Lower leg skin (tissue), 4 donors: ENCODE results near the gene HECTD4. TPM values are rescaled to one million over a fixed set of nuclear protein-coding genes. Genes with fewer than 3 reads are reported as not detected.

Source experiments
- DNase-seq, 2 donors: peaks; one replicate each; pipeline ENCODE4 v3.0.0-alpha.2; 2019; ENCODE audit warnings: low spot score in 2 of 2
- H3K4me3 ChIP-seq: fragments of 200-600 bp; sonication (generic); 2 replicates; pipeline ENCODE4 v1.5.1; 2017; ENCODE audit warnings: mild to moderate bottlenecking, low read depth; ENCODE audit not compliant: poor library complexity, severe bottlenecking
- POLR2A ChIP-seq, 2 donors: fragments of 450-650 bp; IDR thresholded peaks; one replicate each; pipeline ENCODE4 v1.6.1; 2016 to 2017; ENCODE audit warnings: antibody characterized with exemption in 2 of 2, mild to moderate bottlenecking in 1 of 2, moderate library complexity in 1 of 2
- WGBS, 2 donors: methylation state at CpG; one replicate each; pipeline ENCODE4 v1.1.5; 2018; 5-methylcytosine and 5-hydroxymethylcytosine counted together
- intact Hi-C: fragments of 100-400 bp; cut with DNase I; formaldehyde crosslinking; loops from one replicate; pipeline ENCODE4 v1.15.0; 2023; ENCODE audit warnings: low total_unique reads
- total RNA-seq, 4 donors: library from RNA; depleted of rRNA; stranded (reverse); fragments of >200 nt; gene quantifications; one replicate each; pipeline ENCODE4 v1.1.0, GENCODE V29; 2016
- TF ChIP-seq, protein P1 (sequence below), 3 donors: fragments of 450-650 bp; IDR thresholded peaks; one replicate each; pipeline ENCODE4 v1.5.1; 2016; ENCODE audit warnings: antibody characterized with exemption in 3 of 3, mild to moderate bottlenecking in 3 of 3, moderate library complexity in 2 of 3

Gene HECTD4
- total RNA-seq, 4 donors from 2014 or later: 33.2 to 70.6 (median 35.5) TPM

DNA sequence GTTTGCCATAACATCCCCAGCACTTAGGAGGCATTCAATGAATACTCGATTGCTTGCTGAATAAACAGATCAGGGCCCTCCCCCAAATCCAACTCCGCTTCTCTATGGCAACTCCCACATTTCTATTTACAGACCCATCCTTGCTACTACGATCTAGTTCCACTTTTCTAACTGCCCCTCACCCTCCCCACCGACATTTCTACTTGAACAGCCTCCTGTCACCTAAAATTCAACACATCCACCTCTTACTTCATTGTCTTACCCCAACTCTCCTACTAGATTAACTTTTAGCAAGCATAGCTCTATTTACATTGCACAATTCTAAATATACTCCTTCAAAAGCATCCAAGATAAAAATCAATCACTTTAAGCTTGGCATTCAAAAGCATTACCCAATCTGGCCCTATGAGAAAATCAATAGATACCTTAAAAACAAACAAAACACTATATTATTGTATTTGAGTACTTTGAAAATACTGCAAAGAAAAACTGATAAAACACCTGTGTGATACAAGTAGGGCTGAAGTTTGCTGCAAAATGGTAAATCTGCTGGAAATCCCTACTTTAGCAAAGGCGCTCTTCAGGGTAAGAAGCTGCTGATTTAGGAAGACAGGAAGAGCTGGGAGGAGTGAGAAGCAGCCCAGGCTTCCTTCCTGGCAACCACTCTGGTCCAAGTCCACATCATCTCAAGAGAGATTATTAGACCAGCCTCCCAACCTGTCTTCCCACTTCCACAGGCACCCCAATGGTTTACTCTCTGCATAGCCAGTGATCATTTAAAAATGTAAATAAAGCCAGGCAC, 96.4 kb downstream of the HECTD4 start:
- no peak for DNase-seq
- intact Hi-C loops: no loop called here
- no peak overlapping the region for H3K4me3 ChIP-seq
- WGBS, 2 donors: 82 to 93% methylated on average over 5 of the region's 5 CpGs
- no peak for TF ChIP-seq POLR2A (IDR thresholded peaks at IDR 0.05)
- TF ChIP-seq, protein P1, sequence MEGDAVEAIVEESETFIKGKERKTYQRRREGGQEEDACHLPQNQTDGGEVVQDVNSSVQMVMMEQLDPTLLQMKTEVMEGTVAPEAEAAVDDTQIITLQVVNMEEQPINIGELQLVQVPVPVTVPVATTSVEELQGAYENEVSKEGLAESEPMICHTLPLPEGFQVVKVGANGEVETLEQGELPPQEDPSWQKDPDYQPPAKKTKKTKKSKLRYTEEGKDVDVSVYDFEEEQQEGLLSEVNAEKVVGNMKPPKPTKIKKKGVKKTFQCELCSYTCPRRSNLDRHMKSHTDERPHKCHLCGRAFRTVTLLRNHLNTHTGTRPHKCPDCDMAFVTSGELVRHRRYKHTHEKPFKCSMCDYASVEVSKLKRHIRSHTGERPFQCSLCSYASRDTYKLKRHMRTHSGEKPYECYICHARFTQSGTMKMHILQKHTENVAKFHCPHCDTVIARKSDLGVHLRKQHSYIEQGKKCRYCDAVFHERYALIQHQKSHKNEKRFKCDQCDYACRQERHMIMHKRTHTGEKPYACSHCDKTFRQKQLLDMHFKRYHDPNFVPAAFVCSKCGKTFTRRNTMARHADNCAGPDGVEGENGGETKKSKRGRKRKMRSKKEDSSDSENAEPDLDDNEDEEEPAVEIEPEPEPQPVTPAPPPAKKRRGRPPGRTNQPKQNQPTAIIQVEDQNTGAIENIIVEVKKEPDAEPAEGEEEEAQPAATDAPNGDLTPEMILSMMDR (IDR thresholded peaks at IDR 0.05): no peak

DNA sequence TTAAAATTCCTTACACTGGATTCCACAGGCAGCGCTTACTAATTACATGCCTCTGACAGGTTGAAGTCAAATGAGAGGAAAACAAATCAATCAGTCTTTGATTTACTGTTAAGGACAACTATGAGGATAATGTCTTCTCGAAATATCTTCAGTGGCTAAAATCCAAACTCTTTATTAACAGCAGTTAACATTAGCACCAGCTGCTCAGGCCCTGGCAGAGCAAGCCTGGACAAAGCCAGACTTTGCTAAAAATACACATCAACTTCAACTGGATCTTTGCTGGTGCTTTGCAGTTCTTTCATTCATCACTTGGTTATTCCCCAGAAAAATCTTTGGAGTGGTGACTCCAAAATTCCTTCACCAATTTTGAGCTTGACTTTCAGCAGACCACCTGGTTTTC, 98.7 kb downstream of the HECTD4 start:
- no peak for DNase-seq
- intact Hi-C loops: no loop called here
- 37 to 42% methylated on average over 2 of the region's 2 CpGs for WGBS, 2 donors
- TF ChIP-seq, protein P1 (IDR thresholded peaks at IDR 0.05): no peak
- no peak for TF ChIP-seq POLR2A (IDR thresholded peaks at IDR 0.05)
- no peak overlapping the region for H3K4me3 ChIP-seq

DNA sequence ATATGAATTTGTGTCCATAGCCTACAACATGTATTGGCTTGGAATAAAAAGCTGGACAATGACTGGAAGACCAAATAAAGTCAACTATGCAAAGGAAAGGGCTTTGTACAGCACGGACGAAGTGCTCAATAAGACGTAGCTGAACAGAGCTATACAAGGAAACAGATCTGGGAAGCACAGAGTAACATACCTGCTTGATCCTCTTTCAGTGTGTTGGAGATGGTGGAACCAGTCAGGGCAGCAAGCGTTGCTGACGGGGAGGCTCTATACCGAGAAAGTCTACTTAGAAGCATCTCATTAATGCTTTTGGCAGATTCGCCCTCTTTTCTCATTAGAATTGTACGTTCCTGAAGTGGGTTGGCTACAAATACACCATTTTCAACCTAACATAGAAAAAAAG, 99.3 kb downstream of the HECTD4 start:
- WGBS, 2 donors: 64 to 68% methylated on average over 8 of the region's 8 CpGs
- intact Hi-C loops: no loop called here
- DNase-seq: no peak

DNA sequence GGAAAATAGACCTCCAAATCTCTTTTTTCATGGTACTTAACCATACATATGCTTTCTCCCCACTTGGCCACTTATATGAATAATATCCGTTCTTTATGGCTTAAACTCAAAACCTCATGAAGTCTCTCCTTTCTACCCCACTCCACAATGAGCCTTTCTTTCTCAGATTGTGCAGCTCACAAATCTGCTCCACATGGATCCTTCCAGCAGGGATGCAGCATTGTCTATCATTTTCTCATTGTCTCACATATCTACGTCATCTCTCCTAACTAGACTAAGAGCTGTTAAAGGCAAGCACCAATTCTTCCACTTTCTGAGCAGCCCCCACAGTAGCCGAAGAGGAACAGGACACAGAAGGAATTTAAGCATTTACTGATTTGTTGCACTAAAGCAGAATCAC, 106.4 kb downstream of the HECTD4 start:
- no peak for TF ChIP-seq POLR2A (IDR thresholded peaks at IDR 0.05)
- TF ChIP-seq, protein P1 (IDR thresholded peaks at IDR 0.05): no peak
- DNase-seq: no peak
- H3K4me3 ChIP-seq: no peak overlapping the region
- 76 to 87% methylated on average over 3 of the region's 3 CpGs for WGBS, 2 donors
- intact Hi-C loops: no loop called here

More for the DNA sequence above, 99.3 kb downstream of the HECTD4 start:
- TF ChIP-seq, protein P1 (IDR thresholded peaks at IDR 0.05): no peak
- TF ChIP-seq POLR2A (IDR thresholded peaks at IDR 0.05): no peak
- no peak overlapping the region for H3K4me3 ChIP-seq

DNA sequence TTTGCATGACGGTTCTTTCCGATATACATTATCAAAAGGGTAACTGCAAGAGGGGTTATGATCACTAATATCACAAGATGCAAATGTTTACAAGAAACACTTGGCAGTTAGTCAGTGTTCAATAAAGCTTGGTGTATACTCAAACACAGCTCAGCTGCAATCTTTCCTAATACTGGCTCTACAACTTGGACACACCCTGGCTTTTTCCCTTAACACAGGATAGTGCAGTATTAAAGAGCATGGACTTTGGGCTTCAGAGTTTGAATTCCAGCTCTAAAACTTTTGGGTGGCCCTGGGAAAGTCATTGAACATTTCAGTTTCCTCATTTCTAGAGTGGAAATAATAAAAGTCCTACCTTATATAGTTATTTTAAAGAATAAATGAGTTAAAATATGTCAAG, 107.0 kb downstream of the HECTD4 start:
- H3K4me3 ChIP-seq: no peak overlapping the region
- DNase-seq: no peak
- WGBS, 2 donors: 95 to 97% methylated on average over 2 of the region's 2 CpGs
- TF ChIP-seq, protein P1 (IDR thresholded peaks at IDR 0.05): no peak
- no peak for TF ChIP-seq POLR2A (IDR thresholded peaks at IDR 0.05)
- intact Hi-C loops: no loop called here

DNA sequence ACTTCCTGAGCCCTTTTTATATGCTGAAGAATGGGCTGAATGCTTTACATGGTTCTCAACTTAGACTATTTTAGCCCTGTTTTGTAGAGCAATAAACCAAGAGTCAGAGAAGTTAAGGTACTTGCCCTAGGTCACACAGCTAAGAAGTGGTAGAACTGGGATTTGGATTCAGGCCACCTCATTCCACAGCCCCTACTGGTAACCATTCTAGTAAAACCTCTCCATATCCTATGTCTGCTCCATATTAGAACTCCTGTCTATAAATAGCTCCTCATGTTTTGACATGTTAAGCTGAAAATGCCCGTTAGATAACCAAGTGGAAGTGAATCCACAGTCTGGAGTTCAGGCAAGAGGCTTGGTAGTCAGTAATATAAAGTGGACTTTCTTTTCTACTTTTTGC, 111.6 kb downstream of the HECTD4 start:
- TF ChIP-seq POLR2A (IDR thresholded peaks at IDR 0.05): no peak
- TF ChIP-seq, protein P1 (IDR thresholded peaks at IDR 0.05): no peak
- no peak for DNase-seq
- no peak overlapping the region for H3K4me3 ChIP-seq
- 37 to 53% methylated on average over 1 of the region's 1 CpG for WGBS, 2 donors
- intact Hi-C loops: no loop called here
